GM12892 (cell line): ENCODE results near the gene PRDX5.

ENCODE experiments used
- POLR2A ChIP-seq: IDR thresholded peaks from 2 replicates; pipeline ENCODE4 v1.6.1; 2011; ENCODE audit warnings: low read depth, low read length, control low read depth
- POLR2AphosphoS5 ChIP-seq: IDR thresholded peaks from 2 replicates; pipeline ENCODE4 v1.6.1; 2011; ENCODE audit warnings: low read depth, low read length, control low read depth
- TAF1 ChIP-seq: IDR thresholded peaks from 2 replicates; pipeline ENCODE4 v1.6.1; 2011; ENCODE audit warnings: low read depth, mild to moderate bottlenecking, control low read depth, low read length, borderline replicate concordance

DNA sequence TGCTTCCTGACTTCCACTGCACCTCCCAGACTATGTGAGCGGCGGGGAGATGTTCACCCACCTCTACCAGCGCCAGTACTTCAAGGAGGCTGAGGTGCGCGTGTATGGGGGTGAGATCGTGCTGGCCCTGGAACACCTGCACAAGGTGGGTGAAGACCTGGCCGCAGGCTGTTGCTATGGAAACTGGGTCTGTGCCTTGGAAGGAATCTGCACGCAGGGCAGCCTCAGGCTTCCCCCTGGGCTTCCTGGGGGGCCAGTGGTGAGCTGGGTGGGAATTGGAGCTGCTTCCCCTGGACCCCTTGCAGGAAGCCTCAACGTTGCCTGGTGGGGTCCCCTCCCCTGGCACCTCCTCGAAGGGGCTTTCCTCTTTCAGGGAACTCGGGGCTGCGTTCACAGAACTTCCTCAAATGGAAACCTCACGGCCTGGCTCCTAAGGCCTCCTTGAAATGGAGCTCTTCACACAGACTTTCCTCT is 42.6 kb downstream of the PRDX5 start:
- no peak for TF ChIP-seq POLR2AphosphoS5
- no peak for TF ChIP-seq POLR2A
- no peak for TF ChIP-seq TAF1
